ENCODE measurements around the gene KDM6A.
"Not testable (repeated sequence)": the region's sequence is repeated elsewhere in the genome, so short reads cannot be mapped to it uniquely, and the experiment has no call there.

Gene KDM6A

GRCh38 chrX:45011597-45011996 lies 138.6 kb downstream of the KDM6A start:
- DNase-seq: no peak

GRCh38 chrX:45017946-45018345 lies 145.0 kb downstream of the KDM6A start:
- no peak for DNase-seq

GRCh38 chrX:45022150-45022549 lies 149.2 kb downstream of the KDM6A start:
- no peak for DNase-seq

GRCh38 chrX:45024501-45024900 lies 151.5 kb downstream of the KDM6A start:
- no peak for DNase-seq

- no peak for DNase-seq
Observed at GRCh38 chrX:45026036-45026435, 153.0 kb downstream of the KDM6A start.

GRCh38 chrX:45031830-45032378 lies 158.9 kb downstream of the KDM6A start:
- no peak for DNase-seq

GRCh38 chrX:45035071-45035470 lies 162.1 kb downstream of the KDM6A start:
- DNase-seq: no peak

GRCh38 chrX:45036161-45036560 lies 163.2 kb downstream of the KDM6A start:
- DNase-seq: no peak

GRCh38 chrX:45040137-45040536 lies 167.1 kb downstream of the KDM6A start:
- DNase-seq: not testable (repeated sequence)

- DNase-seq: no peak
Observed at GRCh38 chrX:45046417-45046816, 173.4 kb downstream of the KDM6A start.

- no peak for DNase-seq
Observed at GRCh38 chrX:45050558-45050957, 177.6 kb downstream of the KDM6A start.

- DNase-seq: no peak
Observed at GRCh38 chrX:45056428-45057145, 183.6 kb downstream of the KDM6A start.

GRCh38 chrX:45059906-45060305 lies 186.9 kb downstream of the KDM6A start:
- DNase-seq: not testable (repeated sequence)

GRCh38 chrX:45063319-45064095 lies 190.5 kb downstream of the KDM6A start:
- DNase-seq: no peak

- no peak for DNase-seq
Observed at GRCh38 chrX:45068569-45068968, 195.6 kb downstream of the KDM6A start.

- peak in 1 of 2 experiments; percentile 40 for DNase-seq
Observed at GRCh38 chrX:45070116-45071007, 197.4 kb downstream of the KDM6A start.

GRCh38 chrX:45073011-45073410 lies 200.0 kb downstream of the KDM6A start:
- not testable (repeated sequence) for DNase-seq

GRCh38 chrX:45077748-45078424 lies 204.9 kb downstream of the KDM6A start:
- DNase-seq: no peak

- DNase-seq: no peak
Observed at GRCh38 chrX:45083314-45083713, 210.3 kb downstream of the KDM6A start.

GRCh38 chrX:45110494-45110893 lies 237.5 kb downstream of the KDM6A start:
- DNase-seq: no peak

GRCh38 chrX:45126158-45126557 lies 253.2 kb downstream of the KDM6A start:
- no peak for DNase-seq

- no peak for DNase-seq
Observed at GRCh38 chrX:45128896-45129454, 256.0 kb downstream of the KDM6A start.

Measured in NCI-H526 (cell line).